ENCODE results near the gene MARK3.

- TF ChIP-seq CTCF (IDR thresholded peaks at IDR 0.05), result no peak
- TF ChIP-seq POLR2A (IDR thresholded peaks at IDR 0.05), result no peak
- TF ChIP-seq EP300 (IDR thresholded peaks at IDR 0.05), result no peak
These were observed 148.9 kb downstream of the MARK3 start for GRCh38 chr14:103533999-103534575.
